B cell (primary cell): ENCODE measurements around the gene TACC3. TPM values are rescaled to one million over a fixed set of nuclear protein-coding genes. Genes with fewer than 3 reads are reported as not detected.

ENCODE experiments used
- ATAC-seq: fragments of 200-7000 bp; cut with Tn5 transposase; one replicate; pipeline ENCODE4 v1.10.0; 2021; ENCODE audit warnings: low read depth, mild to moderate bottlenecking, moderate number of reproducible peaks, moderate library complexity
- CTCF ChIA-PET: fragments of 350-600 bp; sonication (Branson Sonifier 250); formaldehyde crosslinking; loops from one replicate; lab custom pipeline; 2021; ENCODE audit warnings: antibody characterized with exemption, inconsistent platforms; lab: Charles Lee
- POLR2A ChIA-PET: fragments of 350-600 bp; sonication (Branson Sonifier 250); formaldehyde crosslinking; loops from one replicate; lab custom pipeline; 2021; ENCODE audit warnings: antibody characterized with exemption; lab: Charles Lee
- DNase-seq: peaks from one replicate; pipeline ENCODE4 v3.0.0; 2013
- H2AFZ ChIP-seq: 2 replicates; pipeline ENCODE4 v1.6.1; 2012; ENCODE audit warnings: mild to moderate bottlenecking, low read depth, low read length; ENCODE audit not compliant: insufficient read depth, poor library complexity, severe bottlenecking
- H3K27ac ChIP-seq, 2 donors: 1 replicate in 1 of 2; 2 replicates in 1 of 2; pipeline ENCODE4 v1.5.1; 2012 to 2013; ENCODE audit warnings: low read length in 2 of 2, mild to moderate bottlenecking in 2 of 2, moderate library complexity in 1 of 2
- H3K27me3 ChIP-seq, 4 experiments: fragments of 200-600 bp in 1 of 4; sonication (generic) in 1 of 4; replicated peaks in 1 of 4; 1 replicate in 2 of 4; 2 replicates in 2 of 4; pipeline versions ENCODE4 v1.6.1 to v1.7.0; 2013 to 2016; ENCODE audit warnings: low read length in 3 of 4, mild to moderate bottlenecking in 2 of 4, mixed read lengths in 1 of 4, moderate library complexity in 1 of 4; ENCODE audit not compliant: insufficient read depth in 4 of 4, control insufficient read depth in 3 of 4; ENCODE audit errors: control extremely low read depth in 1 of 4
- H3K36me3 ChIP-seq, 2 experiments: replicated peaks in 1 of 2; 1 replicate in 1 of 2; 2 replicates in 1 of 2; pipeline versions ENCODE4 v1.6.1 to v1.7.1; 2013; ENCODE audit warnings: low read length in 1 of 2; ENCODE audit not compliant: insufficient read depth in 2 of 2, control insufficient read depth in 1 of 2; ENCODE audit errors: control extremely low read depth in 1 of 2, extremely low read depth in 1 of 2
- H3K4me1 ChIP-seq, 2 donors: fragments of 200-600 bp in 1 of 2; sonication (generic) in 1 of 2; 1 replicate in 1 of 2; 2 replicates in 1 of 2; pipeline versions ENCODE4 v1.5.1 to v1.6.1; 2013 to 2017; ENCODE audit warnings: low read length in 2 of 2; ENCODE audit not compliant: control insufficient read depth in 2 of 2, insufficient read depth in 2 of 2
- H3K4me2 ChIP-seq: replicated peaks from 2 replicates; pipeline ENCODE3; 2012; ENCODE audit warnings: mild to moderate bottlenecking, low read depth, low read length; ENCODE audit not compliant: poor library complexity, severe bottlenecking
- H3K4me3 ChIP-seq, 5 experiments: fragments of 200-600 bp in 1 of 5; sonication (generic) in 1 of 5; 1 replicate in 3 of 5; 2 replicates in 2 of 5; pipeline versions ENCODE4 v1.5.1 to v1.7.0; 2011 to 2016; ENCODE audit warnings: low read length in 4 of 5, mild to moderate bottlenecking in 4 of 5, low read depth in 2 of 5, control low read depth in 1 of 5, moderate library complexity in 1 of 5; ENCODE audit not compliant: insufficient read depth in 1 of 5; ENCODE audit errors: control extremely low read depth in 1 of 5, extremely low read depth in 1 of 5
- H3K79me2 ChIP-seq: fragments of 200-600 bp; sonication (generic); one replicate; pipeline ENCODE4 v1.6.0; 2016; ENCODE audit warnings: low read length; ENCODE audit not compliant: control insufficient read depth, insufficient read depth
- H3K9ac ChIP-seq: fragments of 200-600 bp; sonication (generic); 2 replicates; pipeline ENCODE4 v1.6.1; 2017; ENCODE audit warnings: mild to moderate bottlenecking, low read length, moderate library complexity
- H3K9me3 ChIP-seq, 3 donors: one replicate each; pipeline versions ENCODE4 v1.6.1 to v1.7.1; 2013; ENCODE audit warnings: low read length in 2 of 3; ENCODE audit not compliant: control insufficient read depth in 2 of 3, insufficient read depth in 1 of 3; ENCODE audit errors: control extremely low read depth in 1 of 3
- H4K20me1 ChIP-seq: 2 replicates; pipeline ENCODE4 v1.6.0; 2012; ENCODE audit warnings: mild to moderate bottlenecking, low read length; ENCODE audit not compliant: insufficient read depth, control insufficient read depth, poor library complexity, severe bottlenecking
- H3K27ac Mint-ChIP-seq: one replicate; pipeline ENCODE4 v1.8.0; 2021; ENCODE audit warnings: mixed read lengths
- H3K27me3 Mint-ChIP-seq: one replicate; pipeline ENCODE4 v1.8.0; 2021; ENCODE audit warnings: mixed read lengths
- H3K4me1 Mint-ChIP-seq: one replicate; pipeline ENCODE4 v1.8.0; 2021; ENCODE audit warnings: mixed read lengths
- H3K4me3 Mint-ChIP-seq: one replicate; pipeline ENCODE4 v1.8.0; 2021; ENCODE audit warnings: mixed read lengths
- H3K9me3 Mint-ChIP-seq: one replicate; pipeline ENCODE4 v1.8.0; 2022; ENCODE audit warnings: mixed read lengths; ENCODE audit not compliant: insufficient read depth
- CTCF ChIP-seq: fragments of 200-600 bp; IDR thresholded peaks from one replicate; pipeline ENCODE4 v1.8.0; 2022; ENCODE audit warnings: antibody characterized with exemption, mild to moderate bottlenecking
- EZH2 ChIP-seq: IDR thresholded peaks from 2 replicates; pipeline ENCODE4 v1.6.1; 2012; ENCODE audit warnings: borderline replicate concordance, low read depth, mild to moderate bottlenecking, moderate library complexity, low read length; ENCODE audit not compliant: insufficient read depth, poor library complexity, severe bottlenecking
- WGBS: methylation state at CpG from one replicate; pipeline ENCODE4 v1.1.5; 2013; ENCODE audit warnings: missing lambda C conversion rate; ENCODE audit not compliant: insufficient coverage; 5-methylcytosine and 5-hydroxymethylcytosine counted together
- intact Hi-C: fragments of 100-400 bp; cut with micrococcal nuclease; formaldehyde crosslinking; loops from one replicate; pipeline ENCODE4 v1.10.0; 2022
- polyA plus RNA-seq: library from polyadenylated mRNA; depleted of rRNA; stranded (reverse); fragments of >200 nt; gene quantifications from 2 replicates; pipeline ENCODE4 v1.2.3, GENCODE V29; 2012
- total RNA-seq, 2 donors: library from RNA; stranded (reverse); fragments of 120-200 nt in 1 of 2; gene quantifications; 1 replicate in 1 of 2; 2 replicates in 1 of 2; pipeline versions ENCODE4 v1.2.3 to v1.2.4, GENCODE V29; 2013 to 2022

TACC3 gene
- total and polyA plus RNA-seq, 2 donors (not counting 1 experiment from before 2014, with no cell fraction given): 29.5 to 47.9 TPM

- peaks cover 4% of the 10 kb centered on the region for H3K4me1 Mint-ChIP-seq
- no peak overlapping the region for H3K27ac ChIP-seq
- H2AFZ ChIP-seq: no peak overlapping the region
- intact Hi-C loops: no loop called here
- no peak overlapping the region for H3K4me3 Mint-ChIP-seq
- 93% methylated on average over 16 of the region's 24 CpGs for WGBS
- H3K9me3 Mint-ChIP-seq: no peaks in the 10 kb centered on the region
- ChIA-PET POLR2A (no interaction called here), CTCF (no interaction called here)
- H3K27me3 ChIP-seq: peaks cover 0 to 16% (median 1%) of the 10 kb centered on the region in 4 experiments
- TF ChIP-seq EZH2 (no peak), CTCF (no peak)
- H3K9ac ChIP-seq: no peak overlapping the region
- no peak overlapping the region for H3K27ac Mint-ChIP-seq
- ATAC-seq (no peak), DNase-seq (no peak)
- H3K27me3 Mint-ChIP-seq: peaks cover 10% of the 10 kb centered on the region
- no peaks in the 10 kb centered on the region for H3K9me3 ChIP-seq
- H3K4me1 ChIP-seq: peaks cover 5 to 15% of the 10 kb centered on the region in 2 donors
- no peaks in the 10 kb centered on the region for H3K36me3 ChIP-seq
- no peaks in the 10 kb centered on the region for H3K79me2 ChIP-seq
- H3K4me2 ChIP-seq: no peak overlapping the region
- H4K20me1 ChIP-seq: no peaks in the 10 kb centered on the region
- no peak overlapping the region for H3K4me3 ChIP-seq
Measured at GRCh38 chr4:1776521-1777161, 55.3 kb downstream of the TACC3 start.

GRCh38 chr4:1777822-1778641 lies 56.7 kb downstream of the TACC3 start:
- no peaks in the 10 kb centered on the region for H4K20me1 ChIP-seq
- no peak overlapping the region for H3K4me3 ChIP-seq
- ChIA-PET POLR2A (no interaction called here), CTCF (no interaction called here)
- no peak overlapping the region for H3K4me3 Mint-ChIP-seq
- H3K9me3 ChIP-seq: no peaks in the 10 kb centered on the region
- peaks cover 0 to 6% (median 0%) of the 10 kb centered on the region in 4 experiments for H3K27me3 ChIP-seq
- no peak overlapping the region for H3K4me2 ChIP-seq
- no peaks in the 10 kb centered on the region for H3K79me2 ChIP-seq
- DNase-seq (no peak), ATAC-seq (no peak)
- intact Hi-C loops: no loop called here
- no peak overlapping the region for H3K27ac ChIP-seq
- no peak for TF ChIP-seq EZH2
- no peak for TF ChIP-seq CTCF
- no peak overlapping the region for H3K9ac ChIP-seq
- peaks cover 0 to 11% of the 10 kb centered on the region in 2 donors for H3K4me1 ChIP-seq
- 84% methylated on average over 20 of the region's 27 CpGs for WGBS
- H3K27me3 Mint-ChIP-seq: peaks cover 5% of the 10 kb centered on the region
- no peaks in the 10 kb centered on the region for H3K36me3 ChIP-seq
- no peak overlapping the region for H2AFZ ChIP-seq
- no peaks in the 10 kb centered on the region for H3K9me3 Mint-ChIP-seq
- no peak overlapping the region for H3K27ac Mint-ChIP-seq
- peaks cover 2% of the 10 kb centered on the region for H3K4me1 Mint-ChIP-seq
